Pancreas (tissue), 10 donors: ENCODE data around the gene HNF1B. TPM values are rescaled to one million over a fixed set of nuclear protein-coding genes. Genes with fewer than 3 reads are reported as not detected.

Experiments
- ATAC-seq, 4 donors: fragments of 200-7000 bp; cut with Tn5 transposase; one replicate each; pipeline versions ENCODE4 v1.8.0 to v1.9.1; 2020; ENCODE audit warnings: mild to moderate bottlenecking in 4 of 4, moderate library complexity in 4 of 4
- DNase-seq, 6 donors: peaks; one replicate each; pipeline ENCODE4 v3.0.0-alpha.2; 2020
- FAIRE-seq: peaks from 2 replicates; lab custom pipeline; 2012; peaks lifted over from hg19 to GRCh38; lab: Jason Lieb, UNC
- H3K27ac ChIP-seq, 4 donors: fragments of 200-600 bp; sonication (generic); 1 replicate in 3 of 4; 2 replicates in 1 of 4; pipeline versions ENCODE4 v1.5.0 to v1.8.0; 2020
- H3K27me3 ChIP-seq, 4 donors: fragments of 200-600 bp; one replicate each; pipeline ENCODE4 v1.8.0; 2021
- H3K36me3 ChIP-seq, 3 donors: fragments of 200-600 bp; sonication (generic) in 1 of 3; one replicate each; pipeline versions ENCODE4 v1.5.0 to v1.8.0; 2020 to 2021
- H3K4me1 ChIP-seq, 3 donors: fragments of 200-600 bp; one replicate each; pipeline ENCODE4 v1.8.0; 2021
- H3K4me3 ChIP-seq, 4 donors: fragments of 200-600 bp; sonication (generic) in 2 of 4; one replicate each; pipeline versions ENCODE4 v1.5.0 to v1.8.0; 2020 to 2021
- H3K9me3 ChIP-seq, 4 donors: fragments of 200-600 bp; one replicate each; pipeline ENCODE4 v1.8.0; 2021
- CTCF ChIP-seq, 4 donors: fragments of 200-600 bp; sonication (generic) in 3 of 4; IDR thresholded peaks; one replicate each; pipeline versions ENCODE4 v1.5.0 to v1.8.0; 2021; ENCODE audit warnings: antibody characterized with exemption in 4 of 4
- WGBS, 2 donors: extraction: QIAGEN DNeasy Blood & Tissue Kit; methylation state at CpG; one replicate each; pipeline ENCODE4 v1.1.7; 2013; 5-methylcytosine and 5-hydroxymethylcytosine counted together
- intact Hi-C, 3 donors: fragments of 100-400 bp; cut with DNase I; formaldehyde crosslinking; loops; one replicate each; pipeline versions ENCODE4 v1.11.1 to v1.14.2; 2022
- polyA plus RNA-seq, 2 donors: library from polyadenylated mRNA; stranded (reverse); fragments of 200-250 nt; gene quantifications; one replicate each; pipeline ENCODE4 v1.2.3, GENCODE V29; 2013
- total RNA-seq, 6 donors: library from RNA; stranded (reverse); fragmentation: NEBNext Ultra II Directional in 4 of 6; extraction: Animal tissue kit (Norgen Biotek cat#: 25700) in 4 of 6; gene quantifications; one replicate each; pipeline versions ENCODE4 v1.2.1 to v1.2.4, GENCODE V29; 2021 to 2023
- donor health status: healthy with polysubstance abuse.
- donor health status: DM: no; HTN: no; CAD: no; lungs with moderate emphysema.
- donor health status: DM: no; HTN: no; CAD: no.
- donor health status: control.
- donor health status: control.
- donor health status: Bipolar disorder and iron deficiency.
- donor health status: DM: yes; HTN: yes; CAD: no.
- donor health status: DM: no; HTN: no; CAD: no.
- donor health status: DM: no; HTN: no; CAD: no.
- donor health status: DM: yes; HTN: yes; CAD: no.

The HNF1B gene
- total and polyA plus RNA-seq, 8 donors = 24.9 to 50.5 (median 33.6) TPM

- ATAC-seq = peak; percentile 15 to 74 (median 49)
- intact Hi-C loops = loop anchor here in 1 of 3 donors (10.0 kb wide), 1 partner anchor 106 kb away; the partner anchor contains the start of gene DDX52
Observed at GRCh38 chr17:37750768-37751475, 6.1 kb upstream of the HNF1B start.

GRCh38 chr17:37750292-37750691, 5.4 kb upstream of the HNF1B start:
- intact Hi-C loops = loop anchor here in 1 of 3 donors (10.0 kb wide), 1 partner anchor 105 kb away; the partner anchor contains the start of gene DDX52
- 18 to 29% methylated on average over 5 of the region's 5 CpGs for WGBS, 2 donors
- H3K4me1 ChIP-seq = peaks cover 4 to 28% (median 22%) of the 10 kb centered on the region in 3 donors
- H3K36me3 ChIP-seq = no peaks in the 10 kb centered on the region
- DNase-seq = no peak
- no peak for FAIRE-seq
- ATAC-seq = peak in 2 of 4 donors; percentile 1
- H3K27ac ChIP-seq = peak overlapping the region in 3 of 4 donors; percentile 24 to 70 (median 37)
- no peak overlapping the region for H3K4me3 ChIP-seq
- no peaks in the 10 kb centered on the region for H3K27me3 ChIP-seq
- H3K9me3 ChIP-seq = no peaks in the 10 kb centered on the region
- TF ChIP-seq CTCF (IDR thresholded peaks at IDR 0.05) = no peak

More at GRCh38 chr17:37750768-37751475, 6.1 kb upstream of the HNF1B start:
- H3K4me3 ChIP-seq = no peak overlapping the region
- no peaks in the 10 kb centered on the region for H3K9me3 ChIP-seq
- no peaks in the 10 kb centered on the region for H3K36me3 ChIP-seq
- TF ChIP-seq CTCF (IDR thresholded peaks at IDR 0.05) = no peak
- H3K27me3 ChIP-seq = no peaks in the 10 kb centered on the region
- H3K4me1 ChIP-seq = peaks cover 4 to 28% (median 22%) of the 10 kb centered on the region in 3 donors
- DNase-seq = no peak
- WGBS, 2 donors = 21 to 25% methylated on average over 10 of the region's 10 CpGs
- peak overlapping the region in 3 of 4 donors; percentile 24 to 70 (median 37) for H3K27ac ChIP-seq
- no peak for FAIRE-seq

GRCh38 chr17:37747222-37747621, 2.4 kb upstream of the HNF1B start:
- no peak for DNase-seq
- Histone ChIP-seq H3K36me3 (no peaks in the 10 kb centered on the region), H3K9me3 (no peaks in the 10 kb centered on the region), H3K4me1 (peaks cover 4 to 28% (median 22%) of the 10 kb centered on the region in 3 donors), H3K27ac (peak overlapping the region in 2 of 4 donors; percentile 93 to 97), H3K4me3 (peak overlapping the region in 2 of 4 donors; percentile 56 to 70), H3K27me3 (no peaks in the 10 kb centered on the region)
- ATAC-seq = no peak
- TF ChIP-seq CTCF (IDR thresholded peaks at IDR 0.05) = no peak
- no peak for FAIRE-seq
- intact Hi-C loops = no loop called here
- 15 to 17% methylated on average over 2 of the region's 2 CpGs for WGBS, 2 donors

- WGBS, 2 donors = 8 to 18% methylated on average over 2 of the region's 2 CpGs
- ATAC-seq (no peak), DNase-seq (no peak), FAIRE-seq (no peak)
- Histone ChIP-seq H3K27ac (peak overlapping the region in 3 of 4 donors; percentile 81 to 97 (median 93)), H3K4me1 (peaks cover 4 to 28% (median 22%) of the 10 kb centered on the region in 3 donors), H3K36me3 (no peaks in the 10 kb centered on the region), H3K4me3 (peak overlapping the region; percentile 49 to 70 (median 56)), H3K9me3 (no peaks in the 10 kb centered on the region), H3K27me3 (no peaks in the 10 kb centered on the region)
- TF ChIP-seq CTCF (IDR thresholded peaks at IDR 0.05) = no peak
- intact Hi-C loops = no loop called here
Observed at GRCh38 chr17:37746617-37747016, 1.8 kb upstream of the HNF1B start.
